GM20000 (cell line): ENCODE data around the gene FAH.

Experiments used
- DNase-seq: peaks from one replicate; pipeline ENCODE4 v3.0.0; 2012; ENCODE audit warnings: low spot score
- TF ChIP-seq, protein P1 (sequence below): IDR thresholded peaks from 2 replicates; pipeline ENCODE4 v1.5.1; 2012; ENCODE audit warnings: mild to moderate bottlenecking, control low read depth; ENCODE audit errors: extremely low read depth, missing control alignments

FAH gene

DNA sequence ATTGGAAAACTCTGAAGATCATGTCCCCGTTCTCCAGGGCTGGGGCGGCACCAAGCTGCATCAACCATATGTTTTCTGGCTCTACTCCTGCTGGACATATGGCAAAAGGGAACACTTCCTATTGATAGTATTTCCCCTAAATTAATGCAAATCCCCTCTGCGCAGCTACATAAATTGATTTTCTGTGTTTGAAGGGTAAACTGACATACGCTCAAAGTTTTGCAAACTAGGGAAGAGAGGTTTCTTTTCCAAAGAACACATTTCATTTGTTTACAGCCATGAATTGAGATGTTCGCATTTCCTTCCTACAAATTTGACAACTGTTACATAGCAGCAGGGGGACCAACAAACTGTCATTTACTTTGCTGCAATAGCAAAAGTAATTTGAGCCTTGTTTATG lies 63.3 kb downstream of the FAH start:
- no peak for DNase-seq
- TF ChIP-seq, protein P1, sequence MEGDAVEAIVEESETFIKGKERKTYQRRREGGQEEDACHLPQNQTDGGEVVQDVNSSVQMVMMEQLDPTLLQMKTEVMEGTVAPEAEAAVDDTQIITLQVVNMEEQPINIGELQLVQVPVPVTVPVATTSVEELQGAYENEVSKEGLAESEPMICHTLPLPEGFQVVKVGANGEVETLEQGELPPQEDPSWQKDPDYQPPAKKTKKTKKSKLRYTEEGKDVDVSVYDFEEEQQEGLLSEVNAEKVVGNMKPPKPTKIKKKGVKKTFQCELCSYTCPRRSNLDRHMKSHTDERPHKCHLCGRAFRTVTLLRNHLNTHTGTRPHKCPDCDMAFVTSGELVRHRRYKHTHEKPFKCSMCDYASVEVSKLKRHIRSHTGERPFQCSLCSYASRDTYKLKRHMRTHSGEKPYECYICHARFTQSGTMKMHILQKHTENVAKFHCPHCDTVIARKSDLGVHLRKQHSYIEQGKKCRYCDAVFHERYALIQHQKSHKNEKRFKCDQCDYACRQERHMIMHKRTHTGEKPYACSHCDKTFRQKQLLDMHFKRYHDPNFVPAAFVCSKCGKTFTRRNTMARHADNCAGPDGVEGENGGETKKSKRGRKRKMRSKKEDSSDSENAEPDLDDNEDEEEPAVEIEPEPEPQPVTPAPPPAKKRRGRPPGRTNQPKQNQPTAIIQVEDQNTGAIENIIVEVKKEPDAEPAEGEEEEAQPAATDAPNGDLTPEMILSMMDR, result no peak

GRCh38 chr15:80216911-80217310 lies 64.1 kb downstream of the FAH start:
- TF ChIP-seq, protein P1, result no peak
- no peak for DNase-seq

- no peak for DNase-seq
Observed at GRCh38 chr15:80217327-80217900, 64.6 kb downstream of the FAH start.

DNA sequence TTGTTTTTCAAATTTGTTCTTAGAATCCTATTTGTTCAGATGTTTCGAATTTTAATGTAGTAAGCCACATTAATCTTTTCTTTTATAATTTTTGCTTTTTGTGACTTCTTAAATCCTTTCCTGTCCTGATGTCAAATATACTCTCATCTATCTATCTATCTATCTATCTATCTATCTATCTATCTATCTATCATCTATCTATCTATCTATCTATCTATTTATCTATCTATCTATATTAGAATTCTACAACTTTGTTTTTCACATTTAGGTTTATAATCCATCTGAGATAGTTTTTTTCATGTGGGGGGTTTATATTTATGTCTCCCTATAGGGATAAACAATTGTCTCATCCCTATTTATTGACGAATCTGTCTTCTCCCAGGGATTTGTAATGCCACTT lies 67.2 kb downstream of the FAH start:
- DNase-seq, result no peak
- TF ChIP-seq, protein P1, result no peak

More at GRCh38 chr15:80217327-80217900, 64.6 kb downstream of the FAH start:
- TF ChIP-seq, protein P1, result no peak

DNA sequence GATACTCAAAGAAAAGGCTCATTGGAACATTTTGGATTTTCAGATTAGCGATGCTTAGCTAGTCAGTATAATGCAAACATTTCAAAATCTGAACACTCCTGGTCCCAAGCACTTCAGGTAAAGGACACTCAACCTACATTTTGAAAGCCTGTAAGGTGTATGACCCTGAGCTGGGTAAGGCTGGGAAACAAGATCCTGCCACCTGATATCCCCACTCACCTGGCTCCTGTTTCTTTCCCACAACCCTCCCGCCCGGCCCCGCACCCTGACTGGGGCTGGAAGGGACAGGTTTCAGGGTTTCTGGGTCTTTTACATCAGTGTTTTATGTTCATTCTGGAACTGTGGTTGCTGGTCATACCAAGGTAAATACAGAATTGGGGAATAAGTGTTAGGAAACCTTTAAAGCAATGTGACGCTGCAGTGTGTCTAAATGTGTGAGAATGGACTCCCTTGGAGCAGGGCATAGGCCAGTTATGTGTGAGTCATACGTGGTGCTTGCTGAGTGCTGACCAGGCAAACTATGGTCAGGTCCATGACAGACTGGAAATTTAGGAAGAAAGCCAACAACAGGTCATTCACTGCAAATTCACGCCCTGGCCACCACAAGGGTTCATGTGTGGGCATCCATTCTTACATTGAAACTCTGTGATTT lies 76.3 kb downstream of the FAH start:
- DNase-seq, result no peak
- TF ChIP-seq, protein P1, result no peak

DNA sequence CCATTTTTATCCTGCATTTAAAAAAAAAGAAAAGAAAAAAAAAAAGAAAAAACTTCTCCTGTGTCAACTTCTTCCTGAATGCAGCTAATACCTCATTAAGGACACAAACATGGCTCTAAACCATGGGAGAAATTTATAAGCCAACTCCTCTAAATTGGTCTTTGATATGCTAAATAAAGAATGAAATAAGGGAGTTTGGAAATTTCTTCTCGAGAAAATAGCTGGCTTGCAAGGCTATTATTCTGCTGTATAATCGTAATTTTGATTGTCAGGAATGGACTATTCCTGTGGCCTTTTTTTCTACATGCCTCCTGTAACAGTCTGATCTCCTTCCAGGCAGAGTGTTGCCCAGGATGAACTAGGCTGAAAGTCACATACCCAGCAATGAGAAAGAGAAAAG lies 78.6 kb downstream of the FAH start:
- TF ChIP-seq, protein P1, result no peak
- DNase-seq, result no peak

GRCh38 chr15:80233581-80233980 lies 80.8 kb downstream of the FAH start:
- no peak for DNase-seq
- TF ChIP-seq, protein P1, result no peak
